ENCODE results near the gene BIRC5. TPM values are rescaled to one million over a fixed set of nuclear protein-coding genes. Genes with fewer than 3 reads are reported as not detected.

The BIRC5 gene
- total RNA-seq, 2 experiments from 2014 or later = 92.4 to 102 TPM

DNA sequence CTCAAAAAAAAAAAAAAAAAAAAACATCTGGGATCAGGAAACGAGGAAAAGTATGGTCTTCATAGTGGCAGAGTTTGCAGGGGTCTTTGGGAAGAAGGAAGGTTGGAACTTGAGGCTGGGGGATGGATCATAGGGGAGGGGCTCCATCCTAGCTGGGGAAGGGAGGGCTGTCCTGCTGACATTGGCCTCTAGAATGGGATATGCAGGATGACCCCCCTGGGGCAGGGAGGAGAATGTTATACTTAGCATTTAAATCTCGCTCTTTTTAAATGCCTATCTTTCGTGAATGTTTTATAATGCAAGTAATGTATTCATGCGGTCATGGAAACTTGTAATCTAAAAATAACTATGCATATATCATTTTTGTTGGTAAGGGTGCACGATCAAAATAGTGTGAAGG is 50.5 kb downstream of the BIRC5 start:
- Mint-ChIP-seq H3K27me3 (no peaks in the 10 kb centered on the region), H3K9me3 (no peaks in the 10 kb centered on the region), H3K27ac (no peak overlapping the region), H3K4me3 (no peak overlapping the region), H3K36me3 (no peaks in the 10 kb centered on the region), H3K4me1 (peaks cover 9% of the 10 kb centered on the region)
- no peak for DNase-seq

DNA sequence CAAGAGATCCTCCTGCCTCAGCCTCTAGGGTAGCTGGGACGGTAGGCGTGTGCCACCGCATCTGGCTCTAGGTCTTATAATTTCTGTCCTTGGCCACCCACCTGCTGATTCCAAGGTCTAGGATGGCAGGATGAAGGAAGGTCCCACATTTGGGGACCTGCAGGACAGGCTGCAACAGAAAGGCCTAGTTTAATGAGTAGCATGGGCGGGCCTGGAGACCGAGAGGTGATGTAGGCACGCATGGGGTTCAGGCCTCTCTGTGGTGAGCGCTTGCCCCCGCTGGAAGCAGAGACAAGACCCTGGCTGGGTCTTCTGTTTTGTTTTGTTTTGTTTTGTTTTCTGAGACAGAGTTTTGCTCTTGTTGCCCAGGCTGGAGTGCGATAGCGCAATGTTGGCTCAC is 51.1 kb downstream of the BIRC5 start:
- H3K36me3 Mint-ChIP-seq = no peaks in the 10 kb centered on the region
- H3K4me1 Mint-ChIP-seq = peaks cover 7% of the 10 kb centered on the region
- H3K4me3 Mint-ChIP-seq = no peak overlapping the region
- DNase-seq = no peak
- H3K27ac Mint-ChIP-seq = no peak overlapping the region
- H3K9me3 Mint-ChIP-seq = no peaks in the 10 kb centered on the region
- H3K27me3 Mint-ChIP-seq = no peaks in the 10 kb centered on the region

DNA sequence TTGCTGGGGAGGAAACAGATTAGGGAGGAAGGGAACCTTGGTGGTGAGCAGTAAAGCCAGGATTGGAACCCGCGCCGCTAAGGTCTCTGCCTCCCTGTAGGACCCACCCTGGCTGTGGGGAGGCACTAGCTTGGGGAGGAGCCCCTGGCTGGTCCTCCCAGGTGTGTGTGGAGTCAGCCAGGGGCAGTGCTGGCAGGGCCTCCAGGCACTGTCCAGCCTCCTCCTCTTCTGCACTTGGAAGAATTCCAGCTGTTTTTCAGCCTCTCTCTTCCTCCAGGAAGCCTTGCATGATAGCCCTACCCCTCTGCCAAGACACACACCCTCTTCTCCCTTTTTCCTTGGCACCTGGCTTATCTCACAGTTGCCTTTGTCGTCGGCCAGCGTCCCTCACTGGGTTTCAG is 52.2 kb downstream of the BIRC5 start:
- Mint-ChIP-seq H3K4me1 (peaks cover 13% of the 10 kb centered on the region), H3K27me3 (no peaks in the 10 kb centered on the region), H3K36me3 (no peaks in the 10 kb centered on the region), H3K4me3 (no peak overlapping the region), H3K9me3 (no peaks in the 10 kb centered on the region), H3K27ac (no peak overlapping the region)
- no peak for DNase-seq

DNA sequence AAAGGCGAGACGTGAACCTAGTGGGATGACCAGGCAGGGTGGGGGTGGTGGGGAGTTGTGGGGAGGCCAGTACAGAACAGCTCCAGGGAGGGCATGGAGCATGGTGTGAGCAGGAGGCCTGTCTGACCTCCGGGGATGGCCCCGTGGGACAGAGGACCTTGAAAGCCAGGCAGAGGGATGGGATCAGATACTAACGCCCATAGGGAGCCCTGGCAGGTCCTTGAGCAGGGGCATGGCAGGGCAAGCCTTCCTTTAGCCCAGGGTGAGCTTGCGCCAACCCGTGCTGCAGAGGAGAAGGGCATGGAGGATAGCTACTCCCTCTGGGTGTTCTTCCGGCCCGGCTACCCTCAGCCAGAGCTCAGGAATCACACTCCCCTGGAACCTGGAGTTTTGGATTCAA is 52.7 kb downstream of the BIRC5 start:
- H3K9me3 Mint-ChIP-seq = no peaks in the 10 kb centered on the region
- peaks cover 15% of the 10 kb centered on the region for H3K4me1 Mint-ChIP-seq
- H3K27ac Mint-ChIP-seq = no peak overlapping the region
- H3K27me3 Mint-ChIP-seq = no peaks in the 10 kb centered on the region
- no peak for DNase-seq
- H3K36me3 Mint-ChIP-seq = no peaks in the 10 kb centered on the region
- H3K4me3 Mint-ChIP-seq = no peak overlapping the region

DNA sequence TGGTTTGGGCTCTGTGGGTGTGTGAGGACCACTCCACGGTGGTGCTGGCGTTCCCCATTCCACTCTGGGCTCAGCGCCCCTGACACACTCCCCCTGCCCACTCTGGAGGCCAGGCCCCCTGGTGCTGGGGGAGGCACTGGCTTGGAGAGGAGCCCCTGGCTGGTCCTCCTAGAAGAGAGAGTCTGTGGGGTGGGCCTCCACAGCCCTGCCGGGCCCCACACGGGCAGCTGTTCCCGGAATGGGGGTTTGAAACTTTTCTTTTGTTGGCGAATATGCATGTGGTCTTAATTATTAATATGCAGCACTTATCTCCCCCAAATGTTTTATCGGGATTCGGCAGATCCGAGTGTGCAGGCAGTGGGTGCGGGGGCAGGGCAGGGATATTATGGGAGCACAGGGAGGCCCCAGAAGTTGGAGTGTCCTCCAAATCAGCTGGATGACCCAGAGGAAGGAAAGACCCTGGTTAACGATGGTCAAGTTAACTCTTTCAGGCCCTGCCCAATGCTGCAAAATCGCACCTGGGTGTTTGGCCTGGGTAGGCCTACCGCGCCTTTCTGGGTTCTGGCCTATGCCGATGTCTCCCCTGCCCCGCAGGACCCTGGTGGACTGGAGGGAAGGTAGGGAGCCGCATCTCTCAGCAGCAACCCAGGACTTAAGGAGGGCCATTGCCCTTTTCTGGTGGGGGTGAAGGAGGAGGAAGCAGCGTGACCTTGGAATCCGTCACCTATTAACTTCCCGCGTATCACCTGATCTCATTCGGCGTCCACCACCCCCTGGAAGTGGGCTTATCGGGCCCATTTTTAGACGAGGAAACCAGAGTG is 53.4 kb downstream of the BIRC5 start:
- Mint-ChIP-seq H3K9me3 (no peaks in the 10 kb centered on the region), H3K27ac (no peak overlapping the region), H3K4me1 (peaks cover 20% of the 10 kb centered on the region), H3K27me3 (no peaks in the 10 kb centered on the region), H3K4me3 (no peak overlapping the region), H3K36me3 (no peaks in the 10 kb centered on the region)
- no peak for DNase-seq

DNA sequence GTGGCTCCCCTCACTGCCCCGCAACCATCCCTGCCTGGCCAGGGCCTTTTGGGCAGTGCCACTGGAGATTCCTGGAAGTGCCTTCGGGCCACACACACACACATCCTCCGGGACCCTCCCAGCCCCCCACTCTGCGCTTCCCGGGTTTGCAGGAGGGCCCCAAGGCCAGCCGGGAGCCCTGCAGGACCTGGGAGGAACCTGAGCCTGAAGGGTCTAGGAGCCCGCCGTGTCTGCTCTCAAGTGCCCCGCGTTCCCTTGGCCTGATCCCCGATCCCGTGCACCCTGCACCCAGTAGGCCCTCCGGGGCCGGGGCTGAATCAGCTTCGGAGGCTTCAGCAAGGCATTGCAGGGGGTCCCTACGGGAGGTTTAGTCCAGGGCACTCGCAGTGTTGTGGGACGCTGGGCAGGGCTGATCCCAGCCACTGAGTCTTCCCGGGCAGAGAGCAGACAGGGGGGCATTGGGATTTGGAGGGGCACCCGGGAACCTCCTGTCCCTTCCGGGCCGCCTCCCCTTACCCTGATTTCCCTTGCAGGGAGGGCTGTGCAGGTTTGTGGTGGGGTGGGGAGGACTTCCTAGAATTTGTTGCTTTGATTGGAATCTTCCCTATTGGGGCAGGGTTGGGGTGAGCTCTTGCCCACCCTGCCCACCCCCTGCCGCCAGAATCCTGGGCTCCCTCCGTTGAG is 54.3 kb downstream of the BIRC5 start:
- H3K4me1 Mint-ChIP-seq = peaks cover 25% of the 10 kb centered on the region
- no peak overlapping the region for H3K27ac Mint-ChIP-seq
- DNase-seq = no peak
- no peaks in the 10 kb centered on the region for H3K9me3 Mint-ChIP-seq
- no peaks in the 10 kb centered on the region for H3K27me3 Mint-ChIP-seq
- no peak overlapping the region for H3K4me3 Mint-ChIP-seq
- H3K36me3 Mint-ChIP-seq = no peaks in the 10 kb centered on the region

DNA sequence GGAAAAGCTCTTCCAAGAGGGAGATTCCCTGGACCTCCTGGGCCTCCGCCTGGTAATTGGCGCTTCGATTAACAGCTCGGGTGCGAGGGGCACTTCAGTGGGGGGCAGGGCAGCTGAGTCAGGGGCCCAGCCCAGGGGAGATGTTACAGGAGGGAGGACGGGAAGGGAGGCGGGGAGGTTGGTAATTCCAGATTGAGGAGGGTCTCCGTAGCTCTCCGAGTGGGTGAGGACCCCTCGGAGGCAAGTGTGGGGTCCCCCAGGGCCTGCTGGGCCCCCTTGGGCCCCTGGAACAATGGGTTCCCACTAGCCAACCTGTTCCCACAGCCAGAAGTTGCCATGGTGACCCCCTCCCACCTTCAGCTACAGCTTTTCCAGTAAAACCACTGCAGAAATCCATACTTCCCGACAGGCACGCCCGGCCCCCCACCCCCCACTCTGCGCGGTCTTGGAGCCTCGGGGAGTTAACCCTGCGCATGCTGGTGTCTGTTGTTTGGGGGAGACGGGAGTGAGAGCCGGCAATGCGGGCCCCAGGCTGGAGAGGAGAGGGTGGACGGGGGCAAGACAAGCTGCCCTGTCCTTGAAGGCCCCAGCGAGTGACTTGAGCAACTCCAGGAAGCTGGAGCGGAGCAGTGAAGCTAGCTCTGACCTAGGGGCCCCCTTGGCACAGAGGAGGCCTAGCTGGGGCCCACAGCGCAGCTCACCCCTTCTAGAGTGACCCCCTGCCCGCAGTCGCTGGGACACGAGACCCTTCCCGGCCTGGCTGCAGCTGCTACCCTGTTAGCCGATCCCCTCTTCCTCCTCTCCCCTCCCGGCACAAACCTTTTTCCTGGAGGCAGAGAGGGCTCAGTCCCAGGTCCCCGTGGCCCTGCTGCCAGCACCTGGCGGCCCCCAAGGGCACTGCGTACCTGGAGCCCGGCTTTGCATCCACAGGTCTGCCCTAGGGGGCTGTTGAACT is 55.2 kb downstream of the BIRC5 start:
- no peaks in the 10 kb centered on the region for H3K9me3 Mint-ChIP-seq
- no peak for DNase-seq
- H3K4me1 Mint-ChIP-seq = peaks cover 25% of the 10 kb centered on the region
- no peaks in the 10 kb centered on the region for H3K36me3 Mint-ChIP-seq
- H3K27ac Mint-ChIP-seq = no peak overlapping the region
- H3K4me3 Mint-ChIP-seq = no peak overlapping the region
- no peaks in the 10 kb centered on the region for H3K27me3 Mint-ChIP-seq

DNA sequence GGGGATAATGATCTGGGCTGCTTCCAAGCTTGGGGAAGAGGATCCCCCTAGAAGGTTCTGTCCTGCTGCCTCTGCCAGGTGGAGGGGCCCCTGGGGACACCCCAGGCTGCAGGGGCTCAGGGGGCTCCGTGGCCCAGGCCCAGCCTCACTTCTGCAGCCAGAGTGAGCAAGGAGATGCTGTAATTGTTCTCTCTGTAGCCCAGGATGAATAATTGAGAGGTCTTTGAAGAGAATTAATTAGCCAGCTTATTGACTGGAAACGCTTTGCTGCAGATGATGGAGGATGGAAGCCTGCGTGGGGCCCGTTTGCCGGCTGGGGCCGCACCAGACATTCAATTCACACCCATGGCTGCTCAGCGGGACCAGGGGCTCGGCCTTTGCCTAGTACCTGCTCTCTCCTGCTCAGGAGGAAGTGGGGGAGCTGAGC is 55.9 kb downstream of the BIRC5 start:
- H3K27ac Mint-ChIP-seq = no peak overlapping the region

DNA sequence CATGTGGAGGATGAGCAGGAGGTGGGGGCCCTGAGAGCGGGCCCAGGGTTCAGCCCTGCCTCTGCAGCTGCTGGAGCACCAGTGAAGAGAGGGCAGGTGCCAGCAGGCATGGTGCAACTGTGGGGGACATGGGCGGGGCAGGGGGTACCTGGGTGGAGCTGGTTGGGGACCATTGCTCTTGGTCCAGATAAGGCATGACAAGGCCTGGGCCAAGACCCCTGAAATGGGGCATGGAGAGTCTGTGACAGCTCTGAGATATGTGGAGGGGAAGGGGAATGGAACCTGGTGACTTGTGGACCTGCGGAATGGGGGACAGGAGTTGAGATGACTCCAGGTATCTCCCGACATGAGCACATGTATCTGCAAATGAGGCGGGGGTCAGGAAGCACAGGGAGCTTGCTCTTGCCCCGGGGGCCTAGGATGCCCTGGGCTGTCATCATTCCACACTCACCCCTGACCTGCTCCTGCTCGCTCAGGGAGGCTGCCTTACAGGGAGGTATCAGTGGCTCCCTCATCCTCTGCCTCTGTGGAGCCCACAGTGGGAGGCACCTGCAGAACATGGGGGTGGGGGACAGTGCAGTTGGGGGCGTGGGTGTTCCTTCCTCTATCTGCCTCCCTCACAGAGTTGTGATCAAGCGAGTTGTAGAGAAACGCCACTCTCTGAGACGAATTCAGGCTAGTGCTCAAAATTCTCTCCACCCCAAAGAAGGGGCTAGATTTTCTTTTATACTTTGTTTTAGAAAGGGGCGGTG is 57.5 kb downstream of the BIRC5 start:
- DNase-seq = no peak
- Mint-ChIP-seq H3K9me3 (no peaks in the 10 kb centered on the region), H3K4me3 (peak overlapping the region; percentile 37), H3K36me3 (no peaks in the 10 kb centered on the region), H3K4me1 (peaks cover 23% of the 10 kb centered on the region), H3K27ac (peak overlapping the region; percentile 31), H3K27me3 (no peaks in the 10 kb centered on the region)

More for the DNA sequence above, 55.9 kb downstream of the BIRC5 start:
- Mint-ChIP-seq H3K36me3 (no peaks in the 10 kb centered on the region), H3K4me3 (no peak overlapping the region), H3K9me3 (no peaks in the 10 kb centered on the region), H3K27me3 (no peaks in the 10 kb centered on the region), H3K4me1 (peaks cover 22% of the 10 kb centered on the region)
- no peak for DNase-seq

DNA sequence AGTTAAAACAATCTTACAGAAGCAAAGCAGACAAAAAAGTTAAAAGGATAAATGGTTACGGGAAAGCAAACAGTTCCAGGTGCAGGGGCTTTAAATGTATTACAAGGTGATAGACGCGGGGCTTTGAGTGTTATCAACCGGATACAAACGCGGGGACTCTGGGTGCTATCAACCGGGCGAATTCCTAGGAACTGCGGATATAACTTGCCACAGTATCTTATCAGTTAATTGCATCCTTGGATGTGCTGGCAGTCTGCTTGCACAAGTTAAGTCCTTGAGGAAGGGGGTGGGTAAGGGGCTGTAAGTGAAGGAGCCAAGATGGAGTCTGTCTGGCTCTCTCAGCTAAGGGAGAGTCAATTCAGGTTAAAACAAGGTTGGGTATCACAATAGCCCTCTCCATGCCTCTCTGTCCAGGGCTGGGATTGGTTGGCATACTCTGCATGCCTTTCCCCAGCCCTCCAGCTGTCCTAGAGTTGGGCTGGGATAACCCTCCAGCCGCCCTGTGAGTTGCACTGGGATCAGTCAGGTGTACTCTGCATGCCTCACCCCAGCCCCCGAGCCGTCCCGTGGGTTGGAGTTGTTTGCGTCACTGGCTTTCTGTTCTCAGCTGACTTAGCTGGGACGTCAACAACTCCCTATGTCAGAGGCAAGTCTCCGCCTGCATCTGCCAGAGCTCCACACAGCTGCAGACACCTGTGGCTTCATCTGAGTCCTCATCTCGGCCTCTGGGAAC is 58.3 kb downstream of the BIRC5 start:
- peak overlapping the region; percentile 37 for H3K4me3 Mint-ChIP-seq
- peaks cover 23% of the 10 kb centered on the region for H3K4me1 Mint-ChIP-seq
- DNase-seq = peak; percentile 52
- H3K27me3 Mint-ChIP-seq = no peaks in the 10 kb centered on the region
- H3K36me3 Mint-ChIP-seq = no peaks in the 10 kb centered on the region
- no peak overlapping the region for H3K27ac Mint-ChIP-seq
- no peaks in the 10 kb centered on the region for H3K9me3 Mint-ChIP-seq

DNA sequence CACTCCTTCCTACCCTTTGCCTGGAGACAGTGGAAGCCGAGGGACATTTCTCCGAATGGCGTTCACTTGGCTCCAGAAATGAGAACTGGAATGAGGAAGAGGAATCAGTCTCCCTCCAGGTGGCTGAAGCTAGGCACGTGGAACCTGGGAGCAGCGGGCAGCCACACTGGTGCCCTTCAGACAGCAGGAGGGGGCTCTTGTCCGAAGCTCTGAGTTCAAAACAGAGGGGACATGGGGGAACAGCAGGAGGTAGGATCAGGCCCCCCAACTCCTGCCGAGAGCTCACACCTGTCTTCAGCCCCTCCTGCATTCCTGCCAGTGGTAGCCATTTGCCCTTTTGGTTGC is 58.8 kb downstream of the BIRC5 start:
- Mint-ChIP-seq H3K27ac (no peak overlapping the region), H3K4me1 (peaks cover 23% of the 10 kb centered on the region), H3K9me3 (no peaks in the 10 kb centered on the region), H3K27me3 (no peaks in the 10 kb centered on the region), H3K36me3 (no peaks in the 10 kb centered on the region), H3K4me3 (no peak overlapping the region)
- no peak for DNase-seq

DNA sequence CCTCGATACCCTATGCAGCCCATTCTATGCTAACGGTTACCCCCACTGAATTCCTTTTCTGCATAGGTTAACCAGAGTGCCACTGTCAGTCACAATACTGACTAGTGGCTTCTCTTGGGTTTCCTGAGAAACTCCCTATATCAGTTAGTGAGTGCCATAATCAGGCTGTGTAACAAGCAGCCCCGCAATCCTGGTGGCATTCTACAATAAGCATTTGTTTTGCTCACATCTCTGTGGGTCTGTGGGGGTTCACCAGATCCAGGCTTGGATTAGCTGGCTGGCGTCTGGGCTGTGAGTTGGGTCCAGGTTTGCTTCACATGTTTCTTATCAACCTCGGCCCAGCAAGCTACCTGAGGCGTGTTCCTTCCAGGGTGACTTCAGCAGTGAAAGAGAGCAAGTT is 59.8 kb downstream of the BIRC5 start:
- Mint-ChIP-seq H3K9me3 (no peaks in the 10 kb centered on the region), H3K27ac (no peak overlapping the region), H3K27me3 (no peaks in the 10 kb centered on the region), H3K4me3 (no peak overlapping the region), H3K4me1 (peaks cover 23% of the 10 kb centered on the region), H3K36me3 (no peaks in the 10 kb centered on the region)
- DNase-seq = no peak

Measured in activated naive CD8-positive, alpha-beta T cell treated with anti-CD3 and anti-CD28 coated beads for 36 hours (primary cell).